ENCODE results near the gene PKDCC. TPM values are rescaled to one million over a fixed set of nuclear protein-coding genes. Genes with fewer than 3 reads are reported as not detected.
A peak's percentile ranks its signal among the peaks of the same experiment; 100 is the strongest.

PKDCC gene
- total and polyA plus RNA-seq, 10 of the 15 experiments (the other 5 are each of a cell fraction or from before 2014, with no cell fraction given): 0.13 to 10.2 (median 2.3) TPM

GRCh38 chr2:42040643-42041278 lies 7.1 kb upstream of the PKDCC start:
- H3K27me3 ChIP-seq (replicated peaks in 1 of 2; ENCODE audit: control insufficient read depth in 2 of 2, insufficient read depth in 2 of 2, low read length in 1 of 2): peaks cover 0 to 2% of the 10 kb centered on the region in 2 experiments; a peak in 1 of 4 replicates
- H3K9ac ChIP-seq (ENCODE audit: control insufficient read depth, insufficient read depth, low read length): no peak overlapping the region
- DNase-seq (ENCODE audit: low read depth, low spot score) (no peak), ATAC-seq (no peak), FAIRE-seq (no peak)
- BruUV-seq (replicated peaks): no TSS peak
- no peak overlapping the region for H3K4me2 ChIP-seq (ENCODE audit: control insufficient read depth, insufficient read depth)
- H3K79me2 ChIP-seq (ENCODE audit: control insufficient read depth, insufficient read depth, low read length): no peaks in the 10 kb centered on the region
- no peak overlapping the region for H3K27ac ChIP-seq (ENCODE audit: control insufficient read depth, insufficient read depth)
- ChIA-PET RAD21 (ENCODE audit: unreplicated experiment) (interaction anchor here (1.2 kb wide), 2 partner anchors 169 to 173 kb away, joined by 3 to 4 read pairs; no protein-coding TSS in a partner anchor), POLR2A (no interaction called here), CTCF (interaction anchor here (0.6 kb wide), 1 partner anchor 455 kb away, joined by 3 read pairs; no protein-coding TSS in a partner anchor), SMC1A (ENCODE audit: uncharacterized antibody, unreplicated experiment) (interaction anchor here (0.9 to 1.2 kb wide), 2 partner anchors 161 to 169 kb away, joined by 3 to 4 read pairs; no protein-coding TSS in a partner anchor)
- H2AFZ ChIP-seq (ENCODE audit: control insufficient read depth, low read depth, low read length): no peak overlapping the region
- H3K9me3 ChIP-seq (replicated peaks; ENCODE audit: control insufficient read depth, insufficient read depth, low read length): no peaks in the 10 kb centered on the region
- no peak overlapping the region for H3K4me3 ChIP-seq
- H4K20me1 ChIP-seq (ENCODE audit: control insufficient read depth, insufficient read depth): no peaks in the 10 kb centered on the region
- no peaks in the 10 kb centered on the region for H3K4me1 ChIP-seq (ENCODE audit: control insufficient read depth, insufficient read depth, low read length)
- TF ChIP-seq RAD21 (IDR thresholded peaks at IDR 0.05; ENCODE audit: insufficient read depth, low read depth, low read length) (peak; percentile 28; the same call in 1 of the 2 replicates), TCF12 (IDR thresholded peaks at IDR 0.05; ENCODE audit: low read depth, low read length) (no peak)
- in situ Hi-C loops (cut with MboI): no loop called here
- intact Hi-C loops (cut with micrococcal nuclease; ENCODE audit: unreplicated experiment): no loop called here
- H3K36me3 ChIP-seq (ENCODE audit: control insufficient read depth in 2 of 2, insufficient read depth in 2 of 2, low read length in 1 of 2): no peaks in the 10 kb centered on the region
- WGBS (ENCODE audit: insufficient coverage, insufficient replicate concordance, low lambda C conversion rate, missing lambda C conversion rate): 68% methylated on average over 9 of the region's 9 CpGs

- ChIA-PET POLR2A (no interaction called here), SMC1A (ENCODE audit: uncharacterized antibody, unreplicated experiment) (interaction anchor here (1.2 kb wide), 1 partner anchor 170 kb away, joined by 4 read pairs; no protein-coding TSS in a partner anchor), CTCF (interaction anchor here (0.6 kb wide), 1 partner anchor 454 kb away, joined by 3 read pairs; no protein-coding TSS in a partner anchor), RAD21 (ENCODE audit: unreplicated experiment) (interaction anchor here (1.2 kb wide), 2 partner anchors 170 to 174 kb away, joined by 3 to 4 read pairs; no protein-coding TSS in a partner anchor)
- Histone ChIP-seq H3K36me3 (ENCODE audit: control insufficient read depth in 2 of 2, insufficient read depth in 2 of 2, low read length in 1 of 2) (no peaks in the 10 kb centered on the region), H3K4me2 (ENCODE audit: control insufficient read depth, insufficient read depth) (no peak overlapping the region), H3K9me3 (replicated peaks; ENCODE audit: control insufficient read depth, insufficient read depth, low read length) (no peaks in the 10 kb centered on the region), H3K79me2 (ENCODE audit: control insufficient read depth, insufficient read depth, low read length) (no peaks in the 10 kb centered on the region), H3K9ac (ENCODE audit: control insufficient read depth, insufficient read depth, low read length) (no peak overlapping the region), H3K27ac (ENCODE audit: control insufficient read depth, insufficient read depth) (no peak overlapping the region), H2AFZ (ENCODE audit: control insufficient read depth, low read depth, low read length) (no peak overlapping the region), H3K4me1 (ENCODE audit: control insufficient read depth, insufficient read depth, low read length) (no peaks in the 10 kb centered on the region), H3K4me3 (no peak overlapping the region), H4K20me1 (ENCODE audit: control insufficient read depth, insufficient read depth) (no peaks in the 10 kb centered on the region), H3K27me3 (replicated peaks in 1 of 2; ENCODE audit: control insufficient read depth in 2 of 2, insufficient read depth in 2 of 2, low read length in 1 of 2) (peaks cover 0 to 4% of the 10 kb centered on the region in 2 experiments; a peak in 3 of 4 replicates)
- FAIRE-seq (no peak), DNase-seq (ENCODE audit: low read depth, low spot score) (no peak), ATAC-seq (no peak)
- no peak for TF ChIP-seq PKNOX1 (IDR thresholded peaks at IDR 0.05)
- TF ChIP-seq CTCF (IDR thresholded peaks at IDR 0.05 in 2 of 3, conservative IDR thresholded peaks at IDR 0.05 in 1 of 3; ENCODE audit: control insufficient read depth in 2 of 3, extremely low read depth in 1 of 3, insufficient read depth in 1 of 3, low read depth in 3 of 3, low read length in 3 of 3): peak in 1 of 3 experiments; percentile 10; a peak in 1 of 6 replicates
- TF ChIP-seq E4F1 (IDR thresholded peaks at IDR 0.05; ENCODE audit: borderline replicate concordance, partially characterized antibody): no peak
- TF ChIP-seq CREM (IDR thresholded peaks at IDR 0.05; ENCODE audit: low read depth): no peak
- no peak for TF ChIP-seq RCOR1 (conservative IDR thresholded peaks at IDR 0.05; ENCODE audit: low read depth, low read length)
- intact Hi-C loops (cut with micrococcal nuclease; ENCODE audit: unreplicated experiment): no loop called here
- BruUV-seq (replicated peaks): no TSS peak
- 10% methylated on average over 7 of the region's 7 CpGs for WGBS (ENCODE audit: insufficient coverage, insufficient replicate concordance, low lambda C conversion rate, missing lambda C conversion rate)
- in situ Hi-C loops (cut with MboI): no loop called here
Observed at GRCh38 chr2:42041377-42042127, 6.3 kb upstream of the PKDCC start.
